GM10266 (cell line): Measurements from ENCODE around the gene UBB.

Experiments
- DNase-seq: peaks from one replicate; pipeline ENCODE4 v3.0.0; 2012; ENCODE audit errors: extremely low spot score
- CTCF ChIP-seq: IDR thresholded peaks from 2 replicates; pipeline ENCODE4 v1.5.1; 2012; ENCODE audit warnings: mild to moderate bottlenecking, low read depth; ENCODE audit not compliant: control insufficient read depth, insufficient read depth; ENCODE audit errors: missing control alignments

UBB gene

GRCh38 chr17:16346721-16347271 lies 34.1 kb upstream of the UBB start:
- no peak for DNase-seq
- no peak for TF ChIP-seq CTCF

- no peak for TF ChIP-seq CTCF
Measured at GRCh38 chr17:16348586-16348985, 32.3 kb upstream of the UBB start.

GRCh38 chr17:16349431-16349830 lies 31.5 kb upstream of the UBB start:
- no peak for TF ChIP-seq CTCF
- no peak for DNase-seq

More at GRCh38 chr17:16348586-16348985, 32.3 kb upstream of the UBB start:
- DNase-seq, result no peak

GRCh38 chr17:16351831-16352230 lies 29.1 kb upstream of the UBB start:
- DNase-seq, result no peak
- no peak for TF ChIP-seq CTCF

- DNase-seq, result peak; percentile 61
- TF ChIP-seq CTCF, result no peak
Measured at GRCh38 chr17:16352303-16352666, 28.6 kb upstream of the UBB start.

GRCh38 chr17:16352667-16353316 lies 28.1 kb upstream of the UBB start:
- TF ChIP-seq CTCF, result no peak
- peak; percentile 45 for DNase-seq

GRCh38 chr17:16353317-16354174 lies 27.3 kb upstream of the UBB start, which contains the start of gene CENPV:
Gene CENPV, minus strand, starts transcription at chr17:16353469. Its CDS starts 33 bp downstream, at chr17:16353436.
- TF ChIP-seq CTCF, result peak; percentile 58
- DNase-seq, result peak; percentile 89
